ENCODE data around the gene IKZF1. TPM values are rescaled to one million over a fixed set of nuclear protein-coding genes. Genes with fewer than 3 reads are reported as not detected.

Gene IKZF1
- total RNA-seq, 1 donor from 2014 or later: 0.33 TPM

DNA sequence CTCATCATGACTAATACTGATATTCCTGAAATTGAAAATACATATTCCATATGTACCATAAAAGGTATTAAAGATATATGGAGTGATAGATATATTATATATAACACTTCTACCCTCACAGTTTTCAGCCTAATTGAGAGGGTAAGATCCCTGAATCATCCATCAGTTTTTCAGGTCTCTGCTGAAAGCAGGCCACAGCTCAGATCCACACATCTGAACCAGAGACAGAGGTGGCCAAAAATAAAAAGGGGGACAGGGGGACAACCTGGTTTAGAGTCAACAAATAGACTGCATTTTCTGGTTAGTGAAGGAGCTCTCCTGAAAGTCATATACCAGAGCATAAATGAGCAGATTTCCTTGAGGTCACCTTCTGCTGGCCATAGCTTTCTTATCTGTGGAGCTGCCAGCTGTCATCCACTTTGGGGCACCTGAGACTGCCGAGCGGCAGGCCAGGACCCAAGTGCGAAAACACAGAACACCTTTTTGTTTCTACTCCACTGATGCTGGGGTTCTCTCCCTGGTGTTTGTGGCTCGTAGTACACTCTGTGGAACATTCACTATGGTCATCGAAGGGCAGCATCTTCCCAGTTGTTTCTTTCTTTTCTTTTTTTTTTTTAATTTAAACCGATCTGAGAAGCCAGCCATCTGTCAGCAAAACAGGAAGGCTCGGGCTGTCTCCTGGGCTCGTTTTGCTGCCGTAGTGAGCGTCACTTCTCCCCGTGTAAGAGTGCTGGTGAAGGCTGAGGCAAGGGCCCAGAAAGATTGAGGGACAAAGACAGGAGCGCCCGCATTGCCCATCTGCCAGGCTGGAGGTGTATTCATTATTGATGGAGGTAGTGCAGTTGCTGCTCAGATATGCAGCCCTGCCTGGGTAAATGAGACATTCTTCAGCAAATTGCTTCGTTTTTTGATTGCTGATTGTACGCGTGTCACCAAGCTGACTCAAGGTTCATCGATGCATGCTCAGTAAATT, 13.5 kb downstream of the IKZF1 start:
- no peak overlapping the region for H3K4me3 ChIP-seq (ENCODE audit: low read depth, low read length)
- no peaks in the 10 kb centered on the region for H3K36me3 ChIP-seq (ENCODE audit: control insufficient read depth, insufficient read depth, low read length)
- H3K27me3 ChIP-seq (ENCODE audit: control insufficient read depth, insufficient read depth, low read length): peaks cover 7% of the 10 kb centered on the region
- TF ChIP-seq CTCF (IDR thresholded peaks at IDR 0.05; ENCODE audit: insufficient read depth, low read length, poor library complexity, severe bottlenecking): no peak
- DNase-seq (ENCODE audit: low read depth): no peak

DNA sequence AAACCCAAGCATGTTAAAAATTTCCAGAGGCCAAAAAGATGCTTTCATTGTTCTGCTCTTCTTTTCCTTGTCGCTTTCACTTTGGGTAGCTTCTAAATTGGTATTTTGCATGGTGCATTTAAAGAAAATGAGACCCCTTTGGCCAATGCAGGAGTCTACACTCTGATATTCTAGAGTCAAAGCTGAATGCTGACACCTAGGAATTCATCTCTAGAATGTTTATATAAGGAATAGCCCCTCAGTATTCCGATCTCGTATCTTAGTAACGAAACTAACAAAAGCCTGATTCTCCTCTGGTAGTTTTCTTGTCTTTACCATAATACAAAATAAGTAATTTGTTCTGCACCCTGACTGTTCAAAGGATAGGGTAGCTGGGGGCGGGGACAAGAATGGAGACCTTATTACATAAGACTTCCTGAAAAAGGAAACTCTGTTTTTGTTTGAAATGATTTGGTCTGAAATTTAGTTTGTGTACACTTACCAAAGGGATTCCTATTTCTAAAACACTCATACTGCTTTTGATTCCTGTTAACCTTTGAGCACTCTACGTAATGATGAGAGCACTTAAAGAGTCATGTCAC, 17.1 kb downstream of the IKZF1 start:
- no peak for DNase-seq (ENCODE audit: low read depth)
- TF ChIP-seq CTCF (IDR thresholded peaks at IDR 0.05; ENCODE audit: insufficient read depth, low read length, poor library complexity, severe bottlenecking): no peak
- H3K36me3 ChIP-seq (ENCODE audit: control insufficient read depth, insufficient read depth, low read length): no peaks in the 10 kb centered on the region
- no peaks in the 10 kb centered on the region for H3K27me3 ChIP-seq (ENCODE audit: control insufficient read depth, insufficient read depth, low read length)
- H3K4me3 ChIP-seq (ENCODE audit: low read depth, low read length): no peak overlapping the region

DNA sequence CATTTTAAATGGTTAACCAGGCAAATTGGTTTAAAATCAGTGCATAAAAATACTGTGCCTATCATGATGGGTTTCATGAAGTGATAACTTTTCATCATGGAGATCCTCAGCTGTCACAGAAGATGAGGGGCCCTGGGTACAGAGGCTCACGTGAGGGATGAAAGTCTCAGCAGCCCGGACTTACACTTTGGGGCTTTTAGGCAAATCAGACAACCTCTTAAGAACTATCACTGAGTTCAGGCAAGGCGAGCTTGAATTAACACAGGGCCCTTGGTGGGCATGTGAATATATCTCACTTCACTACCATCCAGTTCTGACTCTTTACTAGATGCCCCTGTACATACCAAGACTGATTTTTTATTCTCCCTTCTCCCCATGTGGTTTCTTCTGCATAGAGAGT, 19.6 kb downstream of the IKZF1 start:
- TF ChIP-seq CTCF (IDR thresholded peaks at IDR 0.05; ENCODE audit: insufficient read depth, low read length, poor library complexity, severe bottlenecking): no peak
- Histone ChIP-seq H3K4me3 (ENCODE audit: low read depth, low read length) (no peak overlapping the region), H3K36me3 (ENCODE audit: control insufficient read depth, insufficient read depth, low read length) (no peaks in the 10 kb centered on the region), H3K27me3 (ENCODE audit: control insufficient read depth, insufficient read depth, low read length) (no peaks in the 10 kb centered on the region)
- DNase-seq (ENCODE audit: low read depth): no peak

DNA sequence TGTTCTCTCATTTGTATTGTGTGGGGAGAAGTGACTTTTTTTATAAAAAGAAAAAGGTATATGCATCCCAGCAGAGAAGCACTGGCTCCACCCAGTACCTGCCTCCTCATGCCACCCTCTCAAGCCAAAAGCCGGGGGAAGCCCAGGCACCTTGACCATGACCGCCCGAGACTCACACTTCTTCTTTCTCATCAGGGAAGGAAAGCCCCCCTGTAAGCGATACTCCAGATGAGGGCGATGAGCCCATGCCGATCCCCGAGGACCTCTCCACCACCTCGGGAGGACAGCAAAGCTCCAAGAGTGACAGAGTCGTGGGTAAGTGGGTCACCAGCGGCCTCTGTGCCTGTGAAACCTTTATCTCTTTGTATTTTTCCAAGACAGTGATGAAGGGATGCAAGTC, 22.9 kb downstream of the IKZF1 start:
- no peak for TF ChIP-seq CTCF (IDR thresholded peaks at IDR 0.05; ENCODE audit: insufficient read depth, low read length, poor library complexity, severe bottlenecking)
- Histone ChIP-seq H3K27me3 (ENCODE audit: control insufficient read depth, insufficient read depth, low read length) (no peaks in the 10 kb centered on the region), H3K36me3 (ENCODE audit: control insufficient read depth, insufficient read depth, low read length) (no peaks in the 10 kb centered on the region), H3K4me3 (ENCODE audit: low read depth, low read length) (no peak overlapping the region)
- no peak for DNase-seq (ENCODE audit: low read depth)

- Histone ChIP-seq H3K27me3 (ENCODE audit: control insufficient read depth, insufficient read depth, low read length) (no peaks in the 10 kb centered on the region), H3K36me3 (ENCODE audit: control insufficient read depth, insufficient read depth, low read length) (no peaks in the 10 kb centered on the region), H3K4me3 (ENCODE audit: low read depth, low read length) (no peak overlapping the region)
- DNase-seq (ENCODE audit: low read depth): no peak
- no peak for TF ChIP-seq CTCF (IDR thresholded peaks at IDR 0.05; ENCODE audit: insufficient read depth, low read length, poor library complexity, severe bottlenecking)
Observed at GRCh38 chr7:50329775-50330174, 25.3 kb downstream of the IKZF1 start.

Data from kidney epithelial cell (primary cell).